CD8-positive, alpha-beta memory T cell (primary cell): ENCODE measurements around the gene OLFML2B. TPM values are rescaled to one million over a fixed set of nuclear protein-coding genes. Genes with fewer than 3 reads are reported as not detected.

Experiments
- CTCF ChIA-PET: fragments of 350-600 bp; sonication (Branson Sonifier 250); formaldehyde crosslinking; loops from one replicate; lab custom pipeline; 2021; ENCODE audit warnings: antibody characterized with exemption; lab: Charles Lee
- POLR2A ChIA-PET: fragments of 350-600 bp; sonication (Branson Sonifier 250); formaldehyde crosslinking; loops from one replicate; lab custom pipeline; 2021; ENCODE audit warnings: antibody characterized with exemption; lab: Charles Lee
- DNase-seq, 5 donors: peaks; one replicate each; pipeline versions ENCODE4 v3.0.0 to v3.0.0-alpha.2; 2020 to 2022; ENCODE audit warnings: mixed read lengths in 1 of 5
- H3K27ac ChIP-seq: one replicate; pipeline ENCODE4 v1.7.0; 2013; ENCODE audit warnings: low read depth, mild to moderate bottlenecking, low read length, moderate library complexity
- H3K27me3 ChIP-seq: 2 replicates; pipeline ENCODE4 v1.7.0; 2013; ENCODE audit warnings: low read length, mild to moderate bottlenecking; ENCODE audit not compliant: insufficient read depth, poor library complexity, severe bottlenecking
- H3K36me3 ChIP-seq: 2 replicates; pipeline ENCODE4 v1.7.0; 2013; ENCODE audit warnings: mild to moderate bottlenecking, low read length, moderate library complexity; ENCODE audit not compliant: insufficient read depth
- H3K4me1 ChIP-seq: 2 replicates; pipeline ENCODE4 v1.7.0; 2013; ENCODE audit warnings: mild to moderate bottlenecking, low read length, moderate library complexity; ENCODE audit not compliant: insufficient read depth
- H3K4me3 ChIP-seq: 2 replicates; pipeline ENCODE4 v1.7.0; 2013; ENCODE audit warnings: mild to moderate bottlenecking, low read length
- H3K9me3 ChIP-seq: 2 replicates; pipeline ENCODE4 v1.7.0; 2013; ENCODE audit warnings: mild to moderate bottlenecking, low read length
- H3K27ac Mint-ChIP-seq, 8 donors: one replicate each; pipeline ENCODE4 v1.8.0; 2020 to 2021; ENCODE audit warnings: mixed read lengths in 8 of 8, mild to moderate bottlenecking in 6 of 8, inconsistent platforms in 3 of 8, moderate library complexity in 3 of 8
- H3K27me3 Mint-ChIP-seq, 2 donors: one replicate each; pipeline ENCODE4 v1.8.0; 2020 to 2021; ENCODE audit warnings: mixed read lengths in 2 of 2, mild to moderate bottlenecking in 1 of 2, moderate library complexity in 1 of 2
- H3K36me3 Mint-ChIP-seq, 3 donors: one replicate each; pipeline ENCODE4 v1.8.0; 2020 to 2021; ENCODE audit warnings: mixed read lengths in 3 of 3, inconsistent platforms in 1 of 3, mild to moderate bottlenecking in 1 of 3
- H3K4me1 Mint-ChIP-seq, 3 donors: one replicate each; pipeline ENCODE4 v1.8.0; 2020 to 2021; ENCODE audit warnings: mixed read lengths in 3 of 3, inconsistent platforms in 1 of 3, mild to moderate bottlenecking in 1 of 3
- H3K4me3 Mint-ChIP-seq, 7 donors: one replicate each; pipeline ENCODE4 v1.8.0; 2020 to 2021; ENCODE audit warnings: mixed read lengths in 7 of 7, mild to moderate bottlenecking in 6 of 7, moderate library complexity in 4 of 7, inconsistent platforms in 2 of 7
- H3K9me3 Mint-ChIP-seq, 5 donors: one replicate each; pipeline ENCODE4 v1.8.0; 2020 to 2022; ENCODE audit warnings: mixed read lengths in 5 of 5, mild to moderate bottlenecking in 3 of 5, moderate library complexity in 2 of 5, inconsistent platforms in 1 of 5
- polyA plus RNA-seq: library from polyadenylated mRNA; unstranded; fragments of 300-500 nt; fragmentation: Illumina TruSeq; gene quantifications from one replicate; pipeline ENCODE4 v1.2.3, GENCODE V29; 2021
- total RNA-seq, 2 experiments: library from RNA; stranded (reverse); gene quantifications; one replicate each; pipeline ENCODE4 v1.2.3, GENCODE V29; 2021

The OLFML2B gene
- total and polyA plus RNA-seq, 3 experiments from 2014 or later: 0.22 TPM; not detected in 1

- H3K27me3 ChIP-seq: peaks cover 5% of the 10 kb centered on the region
These were observed 9.5 kb downstream of the OLFML2B start for GRCh38 chr1:162014202-162014601.

GRCh38 chr1:162013289-162013688 lies 10.4 kb downstream of the OLFML2B start:
- CTCF ChIA-PET: no interaction called here
- Mint-ChIP-seq H3K4me1 (no peaks in the 10 kb centered on the region), H3K9me3 (peaks cover 0 to 6% (median 3%) of the 10 kb centered on the region in 5 donors), H3K27me3 (peaks cover 7 to 22% of the 10 kb centered on the region in 2 donors), H3K4me3 (no peak overlapping the region), H3K27ac (no peak overlapping the region), H3K36me3 (no peaks in the 10 kb centered on the region)
- Histone ChIP-seq H3K4me1 (no peaks in the 10 kb centered on the region), H3K9me3 (no peaks in the 10 kb centered on the region), H3K27me3 (peaks cover under 1% of the 10 kb centered on the region), H3K27ac (no peak overlapping the region), H3K4me3 (no peak overlapping the region), H3K36me3 (no peaks in the 10 kb centered on the region)
- no peak for DNase-seq
- POLR2A ChIA-PET: no interaction called here

More at GRCh38 chr1:162014202-162014601, 9.5 kb downstream of the OLFML2B start:
- H3K36me3 ChIP-seq: no peaks in the 10 kb centered on the region
- CTCF ChIA-PET: no interaction called here
- H3K4me1 ChIP-seq: no peaks in the 10 kb centered on the region
- Mint-ChIP-seq H3K4me1 (no peaks in the 10 kb centered on the region), H3K9me3 (peaks cover 0 to 6% (median 3%) of the 10 kb centered on the region in 5 donors), H3K4me3 (no peak overlapping the region), H3K36me3 (no peaks in the 10 kb centered on the region), H3K27me3 (peaks cover 5 to 19% of the 10 kb centered on the region in 2 donors), H3K27ac (no peak overlapping the region)
- no peak overlapping the region for H3K27ac ChIP-seq
- H3K4me3 ChIP-seq: no peak overlapping the region
- DNase-seq: no peak
- POLR2A ChIA-PET: no interaction called here
- H3K9me3 ChIP-seq: no peaks in the 10 kb centered on the region

GRCh38 chr1:162011337-162012012 lies 12.2 kb downstream of the OLFML2B start:
- no peaks in the 10 kb centered on the region for H3K4me1 Mint-ChIP-seq
- Histone ChIP-seq H3K4me3 (no peak overlapping the region), H3K27ac (no peak overlapping the region), H3K9me3 (no peaks in the 10 kb centered on the region), H3K27me3 (no peaks in the 10 kb centered on the region), H3K4me1 (no peaks in the 10 kb centered on the region), H3K36me3 (no peaks in the 10 kb centered on the region)
- H3K27ac Mint-ChIP-seq: no peak overlapping the region
- H3K27me3 Mint-ChIP-seq: peaks cover 11 to 34% of the 10 kb centered on the region in 2 donors
- no peak overlapping the region for H3K4me3 Mint-ChIP-seq
- DNase-seq: no peak
- ChIA-PET POLR2A (no interaction called here), CTCF (no interaction called here)
- H3K9me3 Mint-ChIP-seq: peaks cover 0 to 6% (median 3%) of the 10 kb centered on the region in 5 donors
- no peaks in the 10 kb centered on the region for H3K36me3 Mint-ChIP-seq

DNA sequence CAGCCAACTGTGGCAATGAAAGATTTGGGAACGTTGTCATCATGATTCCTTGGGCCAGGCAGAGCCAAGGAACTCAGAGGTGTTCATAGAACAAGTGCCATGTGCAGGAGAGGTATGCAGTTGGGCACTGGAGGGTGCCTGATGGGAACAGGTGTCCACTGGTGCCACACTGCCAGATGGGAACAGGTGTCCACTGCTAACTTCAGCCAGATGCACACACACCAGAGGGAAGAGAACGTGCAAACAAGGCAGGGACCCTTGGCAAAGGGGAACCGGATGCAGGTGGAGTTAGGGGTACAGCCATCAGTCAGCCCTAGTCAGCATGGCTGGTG lies 13.5 kb downstream of the OLFML2B start:
- H3K4me3 ChIP-seq: no peak overlapping the region
- no peak overlapping the region for H3K27ac ChIP-seq
- no peak for DNase-seq
- H3K9me3 ChIP-seq: no peaks in the 10 kb centered on the region
- Mint-ChIP-seq H3K36me3 (no peaks in the 10 kb centered on the region), H3K27me3 (peaks cover 11 to 35% of the 10 kb centered on the region in 2 donors), H3K27ac (peak overlapping the region in 1 of 8 donors; percentile 74), H3K4me3 (no peak overlapping the region), H3K4me1 (no peaks in the 10 kb centered on the region), H3K9me3 (peaks cover 0 to 6% (median 3%) of the 10 kb centered on the region in 5 donors)
- ChIA-PET CTCF (no interaction called here), POLR2A (no interaction called here)
- H3K36me3 ChIP-seq: no peaks in the 10 kb centered on the region
- no peaks in the 10 kb centered on the region for H3K4me1 ChIP-seq
- H3K27me3 ChIP-seq: no peaks in the 10 kb centered on the region

GRCh38 chr1:162009501-162010174 lies 14.0 kb downstream of the OLFML2B start:
- no peak for DNase-seq
- POLR2A ChIA-PET: no interaction called here
- no peaks in the 10 kb centered on the region for H3K36me3 Mint-ChIP-seq

GRCh38 chr1:162008799-162009198 lies 14.9 kb downstream of the OLFML2B start:
- POLR2A ChIA-PET: no interaction called here
- Histone ChIP-seq H3K9me3 (no peaks in the 10 kb centered on the region), H3K27ac (no peak overlapping the region), H3K4me1 (no peaks in the 10 kb centered on the region), H3K36me3 (no peaks in the 10 kb centered on the region), H3K4me3 (no peak overlapping the region), H3K27me3 (no peaks in the 10 kb centered on the region)
- H3K36me3 Mint-ChIP-seq: no peaks in the 10 kb centered on the region
- H3K4me3 Mint-ChIP-seq: no peak overlapping the region
- H3K4me1 Mint-ChIP-seq: no peaks in the 10 kb centered on the region
- H3K27me3 Mint-ChIP-seq: peaks cover 15 to 43% of the 10 kb centered on the region in 2 donors
- DNase-seq: no peak
- CTCF ChIA-PET: no interaction called here
- no peak overlapping the region for H3K27ac Mint-ChIP-seq
- peaks cover 0 to 6% (median under 1%) of the 10 kb centered on the region in 5 donors for H3K9me3 Mint-ChIP-seq

More at GRCh38 chr1:162009501-162010174, 14.0 kb downstream of the OLFML2B start:
- Mint-ChIP-seq H3K4me1 (no peaks in the 10 kb centered on the region), H3K27ac (no peak overlapping the region), H3K4me3 (no peak overlapping the region), H3K27me3 (peaks cover 14 to 40% of the 10 kb centered on the region in 2 donors), H3K9me3 (peaks cover 0 to 6% (median 3%) of the 10 kb centered on the region in 5 donors)
- Histone ChIP-seq H3K27ac (no peak overlapping the region), H3K4me3 (no peak overlapping the region), H3K27me3 (no peaks in the 10 kb centered on the region), H3K4me1 (no peaks in the 10 kb centered on the region), H3K9me3 (no peaks in the 10 kb centered on the region), H3K36me3 (no peaks in the 10 kb centered on the region)
- CTCF ChIA-PET: no interaction called here

DNA sequence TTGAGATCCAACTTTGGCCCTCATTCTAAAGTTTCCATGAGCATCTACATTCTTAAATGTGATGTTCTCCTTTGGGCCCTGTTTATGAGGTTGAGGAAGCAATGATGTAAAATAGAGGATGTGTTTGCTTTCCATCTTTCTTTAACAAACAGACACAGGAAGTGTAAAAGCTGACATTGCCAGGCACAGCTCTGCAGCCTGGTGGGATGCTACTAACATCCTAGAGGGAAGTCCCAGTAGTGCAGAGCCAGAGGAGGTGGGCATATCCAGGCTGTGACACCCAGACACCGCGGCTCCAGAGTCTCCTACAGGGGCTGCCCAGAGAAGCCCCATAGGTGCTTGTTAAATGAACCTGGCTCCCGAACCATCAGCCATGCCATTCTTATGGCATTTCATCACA lies 16.2 kb downstream of the OLFML2B start:
- POLR2A ChIA-PET: no interaction called here
- H3K36me3 ChIP-seq: no peaks in the 10 kb centered on the region
- Mint-ChIP-seq H3K36me3 (no peaks in the 10 kb centered on the region), H3K27ac (no peak overlapping the region), H3K9me3 (no peaks in the 10 kb centered on the region), H3K4me1 (no peaks in the 10 kb centered on the region), H3K27me3 (peaks cover 15 to 44% of the 10 kb centered on the region in 2 donors), H3K4me3 (no peak overlapping the region)
- H3K27ac ChIP-seq: no peak overlapping the region
- CTCF ChIA-PET: no interaction called here
- H3K4me3 ChIP-seq: no peak overlapping the region
- H3K4me1 ChIP-seq: no peaks in the 10 kb centered on the region
- no peak for DNase-seq
- H3K27me3 ChIP-seq: no peaks in the 10 kb centered on the region
- no peaks in the 10 kb centered on the region for H3K9me3 ChIP-seq

GRCh38 chr1:162006081-162006480 lies 17.6 kb downstream of the OLFML2B start:
- H3K9me3 Mint-ChIP-seq: no peaks in the 10 kb centered on the region
- no peak for DNase-seq
- H3K9me3 ChIP-seq: no peaks in the 10 kb centered on the region
- CTCF ChIA-PET: no interaction called here
- H3K4me1 ChIP-seq: no peaks in the 10 kb centered on the region
- peaks cover 3% of the 10 kb centered on the region for H3K27me3 ChIP-seq
- H3K36me3 Mint-ChIP-seq: no peaks in the 10 kb centered on the region
- H3K27me3 Mint-ChIP-seq: peaks cover 10 to 43% of the 10 kb centered on the region in 2 donors
- H3K36me3 ChIP-seq: no peaks in the 10 kb centered on the region
- peak overlapping the region in 1 of 8 donors; percentile 22 for H3K27ac Mint-ChIP-seq
- no peak overlapping the region for H3K27ac ChIP-seq
- no peak overlapping the region for H3K4me3 Mint-ChIP-seq
- H3K4me1 Mint-ChIP-seq: no peaks in the 10 kb centered on the region
- POLR2A ChIA-PET: no interaction called here
- no peak overlapping the region for H3K4me3 ChIP-seq
